AG04449 (cell line): Measurements from ENCODE around the gene ENPP4.
"Not testable (repeated sequence)": the region's sequence is repeated elsewhere in the genome, so short reads cannot be mapped to it uniquely, and the experiment has no call there.

Experiments used
- CTCF ChIA-PET: fragments of 350-600 bp; formaldehyde crosslinking; extraction: SDS; loops from one replicate; lab custom pipeline; 2021; ENCODE audit warnings: antibody characterized with exemption; lab: Yijun Ruan, JAX
- POLR2A ChIA-PET: fragments of 400-600, 350-600 bp; formaldehyde crosslinking; extraction: SDS; loops from one replicate; lab custom pipeline; 2020; ENCODE audit warnings: antibody characterized with exemption, inconsistent platforms; lab: Yijun Ruan, JAX
- DNase-seq: peaks from one replicate; pipeline ENCODE4 v3.0.0-alpha.2; 2010; ENCODE audit warnings: low read depth, low spot score
- H3K4me3 ChIP-seq: 2 replicates; pipeline ENCODE4 v1.5.1; 2011; ENCODE audit warnings: low read depth, mild to moderate bottlenecking, control low read depth, low read length
- CTCF ChIP-seq: IDR thresholded peaks from one replicate; pipeline ENCODE4 v1.5.1; 2011; ENCODE audit warnings: mild to moderate bottlenecking, moderate library complexity, low read length, control low read depth, inconsistent platforms; ENCODE audit not compliant: insufficient read depth; ENCODE audit errors: missing control alignments

Gene ENPP4

DNA sequence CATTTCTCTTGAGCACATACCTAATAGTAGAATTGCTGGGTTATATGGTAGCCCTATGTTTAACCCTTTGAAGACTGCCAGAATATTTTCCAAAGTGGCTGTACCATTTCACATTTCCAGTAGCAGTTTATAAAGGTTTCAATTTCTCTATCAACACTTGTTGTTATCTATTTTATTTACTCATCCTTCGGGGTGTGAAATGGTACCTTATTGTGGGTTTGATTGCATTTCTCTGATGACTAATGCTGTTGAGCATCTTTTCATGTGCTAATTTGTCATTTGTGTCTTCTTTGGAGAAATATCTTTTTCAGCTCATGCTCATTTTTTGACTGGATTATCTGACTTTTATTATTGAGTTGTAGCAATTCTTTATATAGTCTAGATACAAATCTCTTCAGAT is 5.4 kb downstream of the ENPP4 start:
- DNase-seq = no peak
- ChIA-PET CTCF (no interaction called here), POLR2A (no interaction called here)
- TF ChIP-seq CTCF = no peak
- H3K4me3 ChIP-seq = no peak overlapping the region

- no peak for DNase-seq
- ChIA-PET CTCF (no interaction called here), POLR2A (no interaction called here)
- H3K4me3 ChIP-seq = no peak overlapping the region
- no peak for TF ChIP-seq CTCF
Measured at GRCh38 chr6:46136831-46137230, 7.0 kb downstream of the ENPP4 start.

GRCh38 chr6:46137387-46137786 is 7.6 kb downstream of the ENPP4 start:
- H3K4me3 ChIP-seq = no peak overlapping the region
- CTCF ChIA-PET = no interaction called here
- DNase-seq = no peak
- POLR2A ChIA-PET = no interaction called here
- TF ChIP-seq CTCF = no peak

GRCh38 chr6:46138281-46138680 is 8.5 kb downstream of the ENPP4 start:
- POLR2A ChIA-PET = no interaction called here
- CTCF ChIA-PET = no interaction called here
- no peak overlapping the region for H3K4me3 ChIP-seq
- DNase-seq = no peak
- TF ChIP-seq CTCF = no peak

DNA sequence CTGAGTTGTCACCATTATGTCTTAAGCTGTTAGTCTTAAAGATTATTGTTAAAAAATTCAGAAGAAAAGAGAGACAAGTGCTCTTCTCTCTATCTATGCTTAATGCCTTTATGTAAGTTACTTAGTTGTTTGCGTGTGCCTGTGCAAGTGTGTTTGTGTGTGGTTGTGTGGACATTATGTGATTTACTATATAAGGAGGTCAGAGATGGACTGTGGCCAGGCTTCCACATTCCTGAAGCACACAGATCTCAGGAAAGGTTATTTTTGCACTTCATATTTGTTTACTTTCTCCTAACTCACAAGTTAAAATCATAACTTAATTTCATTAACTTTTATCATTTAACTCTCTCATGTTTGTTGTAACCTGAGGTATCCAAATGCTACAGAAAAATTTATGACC is 14.5 kb downstream of the ENPP4 start:
- CTCF ChIA-PET = no interaction called here
- TF ChIP-seq CTCF = no peak
- POLR2A ChIA-PET = no interaction called here
- DNase-seq = no peak
- no peak overlapping the region for H3K4me3 ChIP-seq

DNA sequence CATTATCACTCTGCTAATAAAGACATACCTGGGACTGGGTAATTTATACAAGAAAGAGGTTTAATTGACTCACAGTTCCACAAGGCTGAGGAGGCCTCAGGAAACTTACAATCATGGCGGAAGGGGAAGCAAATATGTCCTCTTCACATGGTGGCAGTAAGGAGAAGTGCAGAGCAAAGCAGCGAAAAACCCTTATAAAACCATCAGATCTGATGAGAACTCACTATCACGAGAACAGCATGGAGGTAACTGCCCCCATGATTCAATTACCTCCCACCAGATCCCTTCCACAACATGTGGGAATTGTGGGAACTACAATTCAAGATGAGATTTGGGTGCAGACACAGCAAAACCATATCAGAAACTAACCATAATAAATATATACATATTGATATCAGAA is 19.3 kb downstream of the ENPP4 start:
- H3K4me3 ChIP-seq, POLR2A ChIA-PET, DNase-seq, CTCF ChIA-PET: not testable (repeated sequence)

- H3K4me3 ChIP-seq = no peak overlapping the region
- no peak for DNase-seq
- ChIA-PET CTCF (no interaction called here), POLR2A (no interaction called here)
- no peak for TF ChIP-seq CTCF
Measured at GRCh38 chr6:46156701-46157100, 26.9 kb downstream of the ENPP4 start.
